NT2/D1 (cell line): ENCODE measurements around the gene CATSPERZ.

ENCODE experiments used
- DNase-seq: peaks from one replicate; pipeline ENCODE4 v3.0.0-alpha.2; 2011; ENCODE audit warnings: low read depth, low spot score
- H3K27me3 ChIP-seq: 2 replicates; pipeline ENCODE4 v1.6.0; 2011; ENCODE audit warnings: mild to moderate bottlenecking; ENCODE audit not compliant: insufficient read length, insufficient read depth
- H3K36me3 ChIP-seq: 2 replicates; pipeline ENCODE4 v1.6.1; 2011; ENCODE audit warnings: mild to moderate bottlenecking, low read length, mixed read lengths; ENCODE audit not compliant: insufficient read depth, insufficient read length
- H3K4me1 ChIP-seq: 2 replicates; pipeline ENCODE4 v1.5.1; 2011; ENCODE audit not compliant: insufficient read depth, insufficient read length
- H3K4me3 ChIP-seq: 2 replicates; pipeline ENCODE4 v1.5.1; 2011; ENCODE audit warnings: low read depth; ENCODE audit not compliant: insufficient read length
- H3K9ac ChIP-seq: 2 replicates; pipeline ENCODE4 v1.6.0; 2011; ENCODE audit warnings: low read depth; ENCODE audit not compliant: insufficient read length
- H3K9me3 ChIP-seq: 2 replicates; pipeline ENCODE4 v1.5.1; 2011; ENCODE audit warnings: mild to moderate bottlenecking, low read length; ENCODE audit not compliant: insufficient read depth
- SUZ12 ChIP-seq: IDR thresholded peaks from 2 replicates; pipeline ENCODE4 v1.6.1; 2011; ENCODE audit not compliant: insufficient read length, insufficient read depth; ENCODE audit errors: extremely low read depth
- YY1 ChIP-seq: IDR thresholded peaks from 2 replicates; pipeline ENCODE4 v1.6.1; 2011; ENCODE audit not compliant: insufficient read length, insufficient read depth
- ZNF274 ChIP-seq: IDR thresholded peaks from 2 replicates; pipeline ENCODE4 v1.6.1; 2011; ENCODE audit warnings: mild to moderate bottlenecking, low read depth, low read length

CATSPERZ gene

DNA sequence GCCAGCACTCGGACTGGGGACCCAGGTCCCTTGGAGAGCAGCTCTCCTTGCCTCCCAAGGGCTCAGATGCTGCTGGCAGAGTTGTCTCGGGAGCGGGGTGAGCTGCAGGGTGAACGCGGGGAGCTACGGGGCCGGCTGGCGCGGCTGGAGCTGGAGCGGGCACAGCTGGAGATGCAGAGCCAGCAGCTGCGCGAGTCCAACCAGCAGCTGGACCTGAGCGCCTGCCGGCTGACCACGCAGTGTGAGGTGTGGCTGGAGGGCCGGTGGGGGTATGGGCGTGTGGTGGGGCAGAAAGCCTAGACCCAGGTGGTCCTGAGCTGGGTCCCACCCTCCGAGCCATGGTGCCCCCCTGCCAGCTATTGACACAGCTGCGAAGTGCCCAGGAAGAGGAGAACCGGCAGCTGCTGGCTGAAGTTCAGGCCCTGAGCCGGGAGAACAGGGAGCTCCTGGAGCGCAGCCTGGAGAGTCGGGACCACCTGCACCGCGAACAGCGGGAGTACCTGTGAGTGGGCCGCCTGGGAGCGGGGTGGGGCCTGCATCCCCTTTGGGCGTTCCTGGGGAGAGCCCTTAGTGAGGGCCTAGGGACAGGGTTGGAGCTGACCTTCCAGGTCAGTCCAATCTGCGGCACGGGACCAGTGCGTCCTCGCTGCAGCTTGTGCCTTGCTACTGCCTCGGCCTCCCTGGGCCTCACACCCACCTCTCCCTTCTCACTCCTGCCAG is 53.0 kb downstream of the CATSPERZ start:
- no peak for DNase-seq
- Histone ChIP-seq H3K9me3 (no peaks in the 10 kb centered on the region), H3K9ac (peak overlapping the region; percentile 0), H3K27me3 (no peaks in the 10 kb centered on the region), H3K4me1 (peaks cover 36% of the 10 kb centered on the region), H3K36me3 (no peaks in the 10 kb centered on the region), H3K4me3 (no peak overlapping the region)
- no peak for TF ChIP-seq SUZ12
- no peak for TF ChIP-seq YY1
- TF ChIP-seq ZNF274, result no peak

DNA sequence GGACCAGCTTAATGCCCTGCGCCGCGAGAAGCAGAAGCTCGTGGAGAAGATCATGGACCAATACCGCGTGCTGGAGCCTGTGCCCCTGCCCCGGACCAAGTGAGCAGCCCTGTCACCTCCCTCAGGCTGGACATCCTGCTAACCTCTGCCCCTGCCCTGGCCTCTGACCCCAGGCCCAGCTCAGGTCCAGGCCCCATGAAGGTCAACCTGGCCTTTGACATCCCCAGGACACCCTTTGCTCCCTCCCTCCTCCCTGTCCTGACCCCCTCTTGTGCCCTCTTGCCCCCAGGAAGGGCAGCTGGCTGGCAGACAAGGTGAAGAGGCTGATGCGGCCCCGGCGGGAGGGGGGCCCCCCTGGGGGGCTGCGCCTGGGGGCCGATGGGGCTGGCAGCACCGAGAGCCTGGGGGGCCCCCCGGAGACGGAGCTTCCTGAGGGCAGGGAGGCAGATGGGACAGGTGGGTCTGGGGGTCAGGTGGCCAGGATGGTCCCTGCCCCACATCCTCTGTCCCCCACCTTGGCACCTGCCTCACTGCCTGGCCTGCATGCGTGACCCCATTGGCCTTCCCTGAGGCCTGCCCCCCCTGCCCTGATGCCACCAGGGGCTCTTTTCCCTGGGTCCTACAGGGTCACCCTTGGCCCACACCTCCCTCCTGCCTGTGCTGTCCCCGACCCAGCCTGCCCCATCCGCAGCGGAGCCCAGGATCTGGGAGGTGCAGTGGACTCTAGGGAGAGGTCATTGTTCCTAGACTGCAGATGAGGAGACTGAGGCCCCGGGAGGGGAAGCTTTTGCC is 53.8 kb downstream of the CATSPERZ start:
- no peaks in the 10 kb centered on the region for H3K27me3 ChIP-seq
- peak overlapping the region; percentile 0 for H3K9ac ChIP-seq
- H3K4me1 ChIP-seq, result peaks cover 40% of the 10 kb centered on the region
- TF ChIP-seq ZNF274, result no peak
- TF ChIP-seq YY1, result no peak
- H3K36me3 ChIP-seq, result no peaks in the 10 kb centered on the region
- H3K4me3 ChIP-seq, result no peak overlapping the region
- no peak for DNase-seq
- no peaks in the 10 kb centered on the region for H3K9me3 ChIP-seq
